ENCODE results near the gene RBMS1. TPM values are rescaled to one million over a fixed set of nuclear protein-coding genes. Genes with fewer than 3 reads are reported as not detected.

RBMS1 gene
- total and polyA plus RNA-seq, 4 donors: 7.9 to 23.5 (median 15.5) TPM

GRCh38 chr2:160465406-160465805 is 28.2 kb downstream of the RBMS1 start:
- WGBS: 91% methylated on average over 3 of the region's 3 CpGs
- TF ChIP-seq EGR1 (IDR thresholded peaks at IDR 0.05; ENCODE audit: low read depth in 2 of 2) (no peak), ATF3 (IDR thresholded peaks at IDR 0.05) (no peak), FOXA2 (IDR thresholded peaks at IDR 0.05) (no peak), RXRA (IDR thresholded peaks at IDR 0.05) (no peak), HNF4G (IDR thresholded peaks at IDR 0.05) (no peak), YY1 (IDR thresholded peaks at IDR 0.05) (no peak)
- TF ChIP-seq, protein P1, sequence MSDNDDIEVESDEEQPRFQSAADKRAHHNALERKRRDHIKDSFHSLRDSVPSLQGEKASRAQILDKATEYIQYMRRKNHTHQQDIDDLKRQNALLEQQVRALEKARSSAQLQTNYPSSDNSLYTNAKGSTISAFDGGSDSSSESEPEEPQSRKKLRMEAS (IDR thresholded peaks at IDR 0.05): no peak
- TF ChIP-seq, protein P2, sequence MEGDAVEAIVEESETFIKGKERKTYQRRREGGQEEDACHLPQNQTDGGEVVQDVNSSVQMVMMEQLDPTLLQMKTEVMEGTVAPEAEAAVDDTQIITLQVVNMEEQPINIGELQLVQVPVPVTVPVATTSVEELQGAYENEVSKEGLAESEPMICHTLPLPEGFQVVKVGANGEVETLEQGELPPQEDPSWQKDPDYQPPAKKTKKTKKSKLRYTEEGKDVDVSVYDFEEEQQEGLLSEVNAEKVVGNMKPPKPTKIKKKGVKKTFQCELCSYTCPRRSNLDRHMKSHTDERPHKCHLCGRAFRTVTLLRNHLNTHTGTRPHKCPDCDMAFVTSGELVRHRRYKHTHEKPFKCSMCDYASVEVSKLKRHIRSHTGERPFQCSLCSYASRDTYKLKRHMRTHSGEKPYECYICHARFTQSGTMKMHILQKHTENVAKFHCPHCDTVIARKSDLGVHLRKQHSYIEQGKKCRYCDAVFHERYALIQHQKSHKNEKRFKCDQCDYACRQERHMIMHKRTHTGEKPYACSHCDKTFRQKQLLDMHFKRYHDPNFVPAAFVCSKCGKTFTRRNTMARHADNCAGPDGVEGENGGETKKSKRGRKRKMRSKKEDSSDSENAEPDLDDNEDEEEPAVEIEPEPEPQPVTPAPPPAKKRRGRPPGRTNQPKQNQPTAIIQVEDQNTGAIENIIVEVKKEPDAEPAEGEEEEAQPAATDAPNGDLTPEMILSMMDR (IDR thresholded peaks at IDR 0.05; ENCODE audit: low read depth, low read length, missing input control): no peak
- TF ChIP-seq, protein P3, sequence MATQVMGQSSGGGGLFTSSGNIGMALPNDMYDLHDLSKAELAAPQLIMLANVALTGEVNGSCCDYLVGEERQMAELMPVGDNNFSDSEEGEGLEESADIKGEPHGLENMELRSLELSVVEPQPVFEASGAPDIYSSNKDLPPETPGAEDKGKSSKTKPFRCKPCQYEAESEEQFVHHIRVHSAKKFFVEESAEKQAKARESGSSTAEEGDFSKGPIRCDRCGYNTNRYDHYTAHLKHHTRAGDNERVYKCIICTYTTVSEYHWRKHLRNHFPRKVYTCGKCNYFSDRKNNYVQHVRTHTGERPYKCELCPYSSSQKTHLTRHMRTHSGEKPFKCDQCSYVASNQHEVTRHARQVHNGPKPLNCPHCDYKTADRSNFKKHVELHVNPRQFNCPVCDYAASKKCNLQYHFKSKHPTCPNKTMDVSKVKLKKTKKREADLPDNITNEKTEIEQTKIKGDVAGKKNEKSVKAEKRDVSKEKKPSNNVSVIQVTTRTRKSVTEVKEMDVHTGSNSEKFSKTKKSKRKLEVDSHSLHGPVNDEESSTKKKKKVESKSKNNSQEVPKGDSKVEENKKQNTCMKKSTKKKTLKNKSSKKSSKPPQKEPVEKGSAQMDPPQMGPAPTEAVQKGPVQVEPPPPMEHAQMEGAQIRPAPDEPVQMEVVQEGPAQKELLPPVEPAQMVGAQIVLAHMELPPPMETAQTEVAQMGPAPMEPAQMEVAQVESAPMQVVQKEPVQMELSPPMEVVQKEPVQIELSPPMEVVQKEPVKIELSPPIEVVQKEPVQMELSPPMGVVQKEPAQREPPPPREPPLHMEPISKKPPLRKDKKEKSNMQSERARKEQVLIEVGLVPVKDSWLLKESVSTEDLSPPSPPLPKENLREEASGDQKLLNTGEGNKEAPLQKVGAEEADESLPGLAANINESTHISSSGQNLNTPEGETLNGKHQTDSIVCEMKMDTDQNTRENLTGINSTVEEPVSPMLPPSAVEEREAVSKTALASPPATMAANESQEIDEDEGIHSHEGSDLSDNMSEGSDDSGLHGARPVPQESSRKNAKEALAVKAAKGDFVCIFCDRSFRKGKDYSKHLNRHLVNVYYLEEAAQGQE (IDR thresholded peaks at IDR 0.05): no peak
- TF ChIP-seq, protein P4, sequence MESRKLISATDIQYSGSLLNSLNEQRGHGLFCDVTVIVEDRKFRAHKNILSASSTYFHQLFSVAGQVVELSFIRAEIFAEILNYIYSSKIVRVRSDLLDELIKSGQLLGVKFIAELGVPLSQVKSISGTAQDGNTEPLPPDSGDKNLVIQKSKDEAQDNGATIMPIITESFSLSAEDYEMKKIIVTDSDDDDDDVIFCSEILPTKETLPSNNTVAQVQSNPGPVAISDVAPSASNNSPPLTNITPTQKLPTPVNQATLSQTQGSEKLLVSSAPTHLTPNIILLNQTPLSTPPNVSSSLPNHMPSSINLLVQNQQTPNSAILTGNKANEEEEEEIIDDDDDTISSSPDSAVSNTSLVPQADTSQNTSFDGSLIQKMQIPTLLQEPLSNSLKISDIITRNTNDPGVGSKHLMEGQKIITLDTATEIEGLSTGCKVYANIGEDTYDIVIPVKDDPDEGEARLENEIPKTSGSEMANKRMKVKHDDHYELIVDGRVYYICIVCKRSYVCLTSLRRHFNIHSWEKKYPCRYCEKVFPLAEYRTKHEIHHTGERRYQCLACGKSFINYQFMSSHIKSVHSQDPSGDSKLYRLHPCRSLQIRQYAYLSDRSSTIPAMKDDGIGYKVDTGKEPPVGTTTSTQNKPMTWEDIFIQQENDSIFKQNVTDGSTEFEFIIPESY (IDR thresholded peaks at IDR 0.05): no peak

GRCh38 chr2:160465002-160465401 is 28.6 kb downstream of the RBMS1 start:
- Histone ChIP-seq H3K27ac (ENCODE audit: low read depth in 1 of 2, low read length in 2 of 2) (no peak overlapping the region), H3K36me3 (ENCODE audit: control insufficient read depth in 4 of 4, insufficient read depth in 3 of 4, low read depth in 1 of 4, low read length in 3 of 4) (no peaks in the 10 kb centered on the region), H3K4me3 (ENCODE audit: low read depth in 1 of 3, low read length in 3 of 3) (no peak overlapping the region), H3K9ac (ENCODE audit: low read depth in 1 of 2, low read length in 2 of 2) (no peak overlapping the region), H3K27me3 (ENCODE audit: control insufficient read depth in 4 of 4, insufficient read depth in 4 of 4, low read length in 3 of 4) (no peaks in the 10 kb centered on the region), H3K9me3 (ENCODE audit: control insufficient read depth in 4 of 4, low read length in 3 of 4) (no peaks in the 10 kb centered on the region), H3K4me1 (ENCODE audit: control insufficient read depth in 4 of 4, insufficient read depth in 4 of 4, low read length in 3 of 4) (peaks cover 1 to 12% (median 8%) of the 10 kb centered on the region in 4 donors)
- 73% methylated on average over 2 of the region's 2 CpGs for WGBS
- DNase-seq (ENCODE audit: low spot score): no peak
- no peak for TF ChIP-seq RAD21 (IDR thresholded peaks at IDR 0.05)
- TF ChIP-seq HNF4A (conservative IDR thresholded peaks at IDR 0.05): no peak
- TF ChIP-seq, protein P4 (IDR thresholded peaks at IDR 0.05): no peak
- TF ChIP-seq, protein P3 (IDR thresholded peaks at IDR 0.05): no peak
- no peak for TF ChIP-seq HNF4G (IDR thresholded peaks at IDR 0.05)

More at GRCh38 chr2:160465406-160465805, 28.2 kb downstream of the RBMS1 start:
- Histone ChIP-seq H3K9ac (ENCODE audit: low read depth in 1 of 2, low read length in 2 of 2) (no peak overlapping the region), H3K9me3 (ENCODE audit: control insufficient read depth in 4 of 4, low read length in 3 of 4) (no peaks in the 10 kb centered on the region), H3K4me1 (ENCODE audit: control insufficient read depth in 4 of 4, insufficient read depth in 4 of 4, low read length in 3 of 4) (peaks cover 0 to 8% (median 4%) of the 10 kb centered on the region in 4 donors), H3K27ac (ENCODE audit: low read depth in 1 of 2, low read length in 2 of 2) (no peak overlapping the region), H3K27me3 (ENCODE audit: control insufficient read depth in 4 of 4, insufficient read depth in 4 of 4, low read length in 3 of 4) (no peaks in the 10 kb centered on the region), H3K4me3 (ENCODE audit: low read depth in 1 of 3, low read length in 3 of 3) (no peak overlapping the region), H3K36me3 (ENCODE audit: control insufficient read depth in 4 of 4, insufficient read depth in 3 of 4, low read depth in 1 of 4, low read length in 3 of 4) (no peaks in the 10 kb centered on the region)
- DNase-seq (ENCODE audit: low spot score): no peak
